Spleen (tissue), 7 donors: ENCODE data around the gene AJM1.

Experiments
- CTCF ChIP-seq, 11 experiments: fragments of 200-600 bp in 7 of 11; fragments of 450-650 bp in 4 of 11; sonication (generic) in 4 of 11; IDR thresholded peaks in 8 of 11; conservative IDR thresholded peaks in 3 of 11; 1 replicate in 7 of 11; 2 replicates in 4 of 11; pipeline versions ENCODE4 v1.4.0 to v1.8.0; 2016 to 2021; ENCODE audit warnings: antibody characterized with exemption in 11 of 11, inconsistent platforms in 4 of 11, mild to moderate bottlenecking in 1 of 11
- POLR2A ChIP-seq, 3 donors: fragments of 450-650 bp; IDR thresholded peaks; one replicate each; pipeline ENCODE4 v1.5.1; 2017; ENCODE audit warnings: antibody characterized with exemption in 3 of 3, mild to moderate bottlenecking in 1 of 3
- donor health status: DM: no; HTN: no; CAD: no; lungs with moderate emphysema.
- donor health status: DM: no; HTN: no; CAD: no.
- donor health status: DM: no; HTN: no; CAD: no.

DNA sequence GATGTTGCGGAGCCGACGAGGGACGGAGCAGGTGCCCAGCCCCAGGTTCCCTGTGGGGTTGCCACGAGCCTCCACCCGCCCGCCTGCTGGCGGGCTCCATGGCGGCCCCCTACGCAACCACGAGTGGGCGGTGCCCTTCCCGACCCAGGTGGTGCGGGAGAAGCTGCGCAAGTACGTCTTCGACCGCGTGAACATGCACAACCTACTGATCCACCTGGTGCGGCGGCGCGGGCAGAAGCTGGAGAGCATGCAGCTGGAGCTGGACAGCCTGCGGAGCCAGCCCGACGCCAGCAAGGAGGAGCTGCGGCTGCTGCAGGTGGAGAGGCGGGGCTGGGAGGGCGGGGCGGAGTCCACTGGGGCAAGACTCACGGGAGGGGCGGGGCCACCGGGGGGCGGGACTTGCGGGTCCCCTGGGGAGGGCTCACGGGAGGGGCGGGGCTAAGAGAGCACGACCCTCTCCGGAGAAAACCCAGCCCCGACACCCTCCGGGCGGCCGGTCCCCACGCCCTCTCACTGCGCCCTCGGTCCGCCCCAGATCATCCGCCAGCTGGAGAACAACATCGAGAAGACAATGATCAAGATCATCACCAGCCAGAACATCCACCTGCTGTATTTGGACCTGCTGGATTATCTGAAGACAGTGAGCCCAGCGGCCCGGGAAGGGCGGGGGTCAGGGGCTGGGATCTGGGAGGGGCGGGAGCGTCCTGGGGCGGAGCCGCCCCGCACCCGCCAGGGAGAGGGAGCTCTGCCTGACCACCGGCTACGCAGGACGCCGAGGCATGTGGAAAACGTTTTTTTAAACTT is 42.2 kb upstream of the AJM1 start:
- TF ChIP-seq CTCF (IDR thresholded peaks at IDR 0.05 in 8 of 11, conservative IDR thresholded peaks at IDR 0.05 in 3 of 11) = peak in 2 of 11 experiments; percentile 16 to 17
- TF ChIP-seq POLR2A (IDR thresholded peaks at IDR 0.05) = no peak
